Thoracic aorta (tissue), 2 donors: ENCODE measurements around the gene STARD9. TPM values are rescaled to one million over a fixed set of nuclear protein-coding genes. Genes with fewer than 3 reads are reported as not detected.

Experiments
- ATAC-seq: fragments of 150-250 bp; one replicate; pipeline ENCODE4 v1.8.0; 2017; ENCODE audit warnings: low read depth; ENCODE audit not compliant: insufficient number of reproducible peaks, low FRiP score
- DNase-seq: peaks from one replicate; pipeline ENCODE4 v3.0.0-alpha.2; 2020; ENCODE audit warnings: low spot score
- H3K27ac ChIP-seq, 2 donors: fragments of 200-600 bp; sonication (generic); 1 replicate in 1 of 2; 2 replicates in 1 of 2; pipeline ENCODE4 v1.5.1; 2016; ENCODE audit warnings: mild to moderate bottlenecking in 2 of 2, moderate library complexity in 2 of 2
- H3K27me3 ChIP-seq: fragments of 200-600 bp; sonication (generic); replicated peaks from 2 replicates; pipeline ENCODE4 v1.6.0; 2016; ENCODE audit warnings: mild to moderate bottlenecking; ENCODE audit not compliant: insufficient read depth
- H3K36me3 ChIP-seq: fragments of 200-600 bp; sonication (generic); one replicate; pipeline ENCODE4 v1.5.1; 2016
- H3K4me1 ChIP-seq, 2 donors: fragments of 200-600 bp; sonication (generic); 1 replicate in 1 of 2; 2 replicates in 1 of 2; pipeline versions ENCODE4 v1.5.1 to v1.6.0; 2016; ENCODE audit warnings: low read depth in 2 of 2, mild to moderate bottlenecking in 1 of 2; ENCODE audit not compliant: control insufficient read depth in 1 of 2
- H3K4me3 ChIP-seq: fragments of 200-600 bp; sonication (generic); 2 replicates; pipeline ENCODE4 v1.5.1; 2016; ENCODE audit warnings: mild to moderate bottlenecking
- H3K9me3 ChIP-seq: fragments of 200-600 bp; sonication (generic); 2 replicates; pipeline ENCODE4 v1.5.1; 2016
- CTCF ChIP-seq: fragments of 200-600 bp; sonication (generic); IDR thresholded peaks from one replicate; pipeline ENCODE4 v1.5.1; 2019; ENCODE audit warnings: antibody characterized with exemption
- total RNA-seq, 2 donors: library from RNA; depleted of rRNA; stranded (reverse); fragments of >200 nt; gene quantifications; one replicate each; pipeline versions ENCODE4 v1.1.0 to v1.2.3, GENCODE V29; 2016

STARD9 gene
- total RNA-seq, 2 donors from 2014 or later = 59.8 to 67.8 TPM

- no peak for DNase-seq
- peaks cover 53% of the 10 kb centered on the region for H3K36me3 ChIP-seq
These were observed 105.7 kb downstream of the STARD9 start for GRCh38 chr15:42681119-42681518.

GRCh38 chr15:42686281-42686680 lies 110.9 kb downstream of the STARD9 start:
- no peak overlapping the region for H3K27ac ChIP-seq
- ATAC-seq (no peak), DNase-seq (no peak)
- H3K9me3 ChIP-seq = no peaks in the 10 kb centered on the region
- H3K27me3 ChIP-seq = no peaks in the 10 kb centered on the region
- H3K4me1 ChIP-seq = no peaks in the 10 kb centered on the region
- H3K4me3 ChIP-seq = no peak overlapping the region
- peaks cover 53% of the 10 kb centered on the region for H3K36me3 ChIP-seq
- TF ChIP-seq CTCF = no peak

More at GRCh38 chr15:42681119-42681518, 105.7 kb downstream of the STARD9 start:
- ATAC-seq = no peak
- no peaks in the 10 kb centered on the region for H3K27me3 ChIP-seq
- no peak overlapping the region for H3K27ac ChIP-seq
- TF ChIP-seq CTCF = no peak
- no peak overlapping the region for H3K4me3 ChIP-seq
- H3K9me3 ChIP-seq = no peaks in the 10 kb centered on the region
- H3K4me1 ChIP-seq = no peaks in the 10 kb centered on the region

GRCh38 chr15:42687740-42688139 lies 112.3 kb downstream of the STARD9 start:
- H3K27me3 ChIP-seq = no peaks in the 10 kb centered on the region
- TF ChIP-seq CTCF = no peak
- H3K27ac ChIP-seq = no peak overlapping the region
- ATAC-seq (no peak), DNase-seq (no peak)
- H3K4me3 ChIP-seq = no peak overlapping the region
- H3K36me3 ChIP-seq = peaks cover 53% of the 10 kb centered on the region
- no peaks in the 10 kb centered on the region for H3K4me1 ChIP-seq
- H3K9me3 ChIP-seq = no peaks in the 10 kb centered on the region

GRCh38 chr15:42688301-42688700 lies 112.9 kb downstream of the STARD9 start:
- no peak overlapping the region for H3K27ac ChIP-seq
- DNase-seq (no peak), ATAC-seq (no peak)
- TF ChIP-seq CTCF = no peak
- H3K27me3 ChIP-seq = no peaks in the 10 kb centered on the region
- no peaks in the 10 kb centered on the region for H3K4me1 ChIP-seq
- no peaks in the 10 kb centered on the region for H3K9me3 ChIP-seq
- H3K36me3 ChIP-seq = peaks cover 50% of the 10 kb centered on the region
- no peak overlapping the region for H3K4me3 ChIP-seq

DNA sequence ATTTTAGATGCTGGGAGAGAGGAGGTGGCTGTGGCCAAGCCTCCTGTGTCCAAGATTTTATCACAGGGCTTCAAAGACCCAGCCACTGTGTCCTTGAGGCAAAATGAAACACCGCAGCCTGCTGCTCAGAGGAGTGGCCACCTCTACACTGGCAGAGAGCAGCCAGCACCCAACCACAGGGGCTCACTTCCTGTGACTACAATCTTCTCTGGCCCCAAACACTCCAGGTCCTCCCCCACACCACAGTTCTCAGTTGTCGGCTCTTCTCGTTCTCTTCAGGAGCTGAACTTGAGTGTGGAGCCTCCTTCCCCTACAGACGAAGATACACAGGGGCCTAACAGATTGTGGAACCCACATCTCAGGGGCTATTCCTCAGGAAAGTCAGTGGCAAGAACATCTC lies 115.9 kb downstream of the STARD9 start:
- H3K9me3 ChIP-seq = no peaks in the 10 kb centered on the region
- no peak overlapping the region for H3K27ac ChIP-seq
- H3K4me1 ChIP-seq = peaks cover 3 to 16% of the 10 kb centered on the region in 2 donors
- H3K4me3 ChIP-seq = no peak overlapping the region
- H3K27me3 ChIP-seq = no peaks in the 10 kb centered on the region
- no peak for TF ChIP-seq CTCF
- H3K36me3 ChIP-seq = peaks cover 32% of the 10 kb centered on the region
- DNase-seq (no peak), ATAC-seq (no peak)
